Omental fat pad (tissue), 4 donors: ENCODE measurements around the gene ZNF273. TPM values are rescaled to one million over a fixed set of nuclear protein-coding genes. Genes with fewer than 3 reads are reported as not detected.
"Not testable (repeated sequence)": the region's sequence is repeated elsewhere in the genome, so short reads cannot be mapped to it uniquely, and the experiment has no call there.

ENCODE experiments used
- ATAC-seq: fragments of 150-250 bp; one replicate; pipeline ENCODE4 v1.9.1; 2016; ENCODE audit warnings: mild to moderate bottlenecking, moderate library complexity; ENCODE audit not compliant: low FRiP score
- DNase-seq: peaks from one replicate; pipeline ENCODE4 v3.0.0-alpha.2; 2019; ENCODE audit warnings: low spot score
- total RNA-seq, 4 donors: library from RNA; depleted of rRNA; stranded (reverse); fragments of >200 nt; gene quantifications; one replicate each; pipeline ENCODE4 v1.1.0, GENCODE V29; 2016
- TF ChIP-seq, protein P1 (sequence below), 3 donors: fragments of 450-650 bp; IDR thresholded peaks; one replicate each; pipeline ENCODE4 v1.5.1; 2016 to 2017; ENCODE audit warnings: antibody characterized with exemption in 3 of 3, mild to moderate bottlenecking in 3 of 3, moderate library complexity in 2 of 3

Gene ZNF273
- total RNA-seq, 4 donors from 2014 or later = 2.4 to 12.9 (median 5.8) TPM

DNA sequence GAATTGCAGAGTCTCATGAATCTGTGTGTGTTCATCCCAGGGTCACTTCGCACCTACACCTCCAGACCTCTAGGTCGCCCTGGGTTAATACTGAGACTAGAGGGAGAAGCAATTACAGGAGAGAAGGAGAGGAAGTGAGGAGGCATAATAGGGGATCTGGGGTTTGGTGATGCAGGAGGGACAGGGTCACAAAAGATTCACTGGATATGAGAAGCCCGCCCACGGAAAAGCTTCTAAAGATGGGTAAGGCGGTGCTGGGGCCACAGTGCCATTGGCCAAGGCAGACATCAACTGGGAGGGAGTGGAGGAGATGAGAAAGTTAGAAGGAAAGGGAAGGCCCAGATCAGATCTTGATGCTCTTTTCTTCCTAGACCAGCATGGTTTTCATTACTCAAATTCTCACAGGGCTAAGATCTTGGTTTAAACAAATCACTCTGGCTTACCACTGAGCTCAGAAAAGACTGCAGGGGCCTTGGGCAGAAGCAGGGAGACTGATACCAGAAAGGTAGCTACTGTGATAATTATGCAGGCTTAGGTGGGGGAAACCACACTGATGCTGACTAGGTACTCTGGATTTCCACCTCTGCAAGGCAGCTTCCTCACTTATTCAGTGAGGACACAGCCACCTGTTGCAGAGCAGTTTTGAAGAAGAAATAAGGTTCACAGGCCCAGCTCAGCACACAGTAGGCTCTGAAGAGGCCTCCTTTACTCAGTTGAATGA is 17.4 kb upstream of the ZNF273 start:
- TF ChIP-seq, protein P1, sequence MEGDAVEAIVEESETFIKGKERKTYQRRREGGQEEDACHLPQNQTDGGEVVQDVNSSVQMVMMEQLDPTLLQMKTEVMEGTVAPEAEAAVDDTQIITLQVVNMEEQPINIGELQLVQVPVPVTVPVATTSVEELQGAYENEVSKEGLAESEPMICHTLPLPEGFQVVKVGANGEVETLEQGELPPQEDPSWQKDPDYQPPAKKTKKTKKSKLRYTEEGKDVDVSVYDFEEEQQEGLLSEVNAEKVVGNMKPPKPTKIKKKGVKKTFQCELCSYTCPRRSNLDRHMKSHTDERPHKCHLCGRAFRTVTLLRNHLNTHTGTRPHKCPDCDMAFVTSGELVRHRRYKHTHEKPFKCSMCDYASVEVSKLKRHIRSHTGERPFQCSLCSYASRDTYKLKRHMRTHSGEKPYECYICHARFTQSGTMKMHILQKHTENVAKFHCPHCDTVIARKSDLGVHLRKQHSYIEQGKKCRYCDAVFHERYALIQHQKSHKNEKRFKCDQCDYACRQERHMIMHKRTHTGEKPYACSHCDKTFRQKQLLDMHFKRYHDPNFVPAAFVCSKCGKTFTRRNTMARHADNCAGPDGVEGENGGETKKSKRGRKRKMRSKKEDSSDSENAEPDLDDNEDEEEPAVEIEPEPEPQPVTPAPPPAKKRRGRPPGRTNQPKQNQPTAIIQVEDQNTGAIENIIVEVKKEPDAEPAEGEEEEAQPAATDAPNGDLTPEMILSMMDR (IDR thresholded peaks at IDR 0.05) = no peak
- ATAC-seq (no peak), DNase-seq (no peak)

DNA sequence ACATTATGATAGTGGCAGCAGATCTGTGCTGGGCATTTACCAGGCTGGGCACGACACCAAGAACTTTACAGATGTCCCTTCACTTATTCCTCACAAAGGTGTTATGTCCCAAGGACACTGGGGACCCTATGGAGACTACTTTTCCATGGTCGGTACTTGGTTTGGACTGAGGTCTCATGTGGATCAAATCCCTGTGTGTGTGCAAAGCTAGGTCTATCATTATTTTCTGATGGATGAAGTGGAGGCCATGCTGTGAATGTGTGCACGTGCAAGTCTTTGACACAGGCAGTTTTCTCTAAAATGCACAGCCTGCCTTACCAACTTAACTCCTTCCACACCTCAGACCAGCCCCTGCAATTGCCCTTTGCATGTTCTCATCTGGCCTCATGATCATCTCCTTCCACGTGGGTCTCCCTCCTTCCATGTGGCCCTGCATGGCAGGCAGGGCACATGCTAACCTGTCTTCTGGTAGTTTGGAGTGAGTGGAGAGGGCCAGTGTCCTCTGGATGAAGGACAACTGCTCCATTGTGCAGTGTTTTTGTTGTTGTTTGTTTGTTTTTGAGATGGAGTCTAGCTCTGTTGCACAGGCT is 16.0 kb upstream of the ZNF273 start:
- ATAC-seq (no peak), DNase-seq (no peak)
- TF ChIP-seq, protein P1 (IDR thresholded peaks at IDR 0.05) = no peak

DNA sequence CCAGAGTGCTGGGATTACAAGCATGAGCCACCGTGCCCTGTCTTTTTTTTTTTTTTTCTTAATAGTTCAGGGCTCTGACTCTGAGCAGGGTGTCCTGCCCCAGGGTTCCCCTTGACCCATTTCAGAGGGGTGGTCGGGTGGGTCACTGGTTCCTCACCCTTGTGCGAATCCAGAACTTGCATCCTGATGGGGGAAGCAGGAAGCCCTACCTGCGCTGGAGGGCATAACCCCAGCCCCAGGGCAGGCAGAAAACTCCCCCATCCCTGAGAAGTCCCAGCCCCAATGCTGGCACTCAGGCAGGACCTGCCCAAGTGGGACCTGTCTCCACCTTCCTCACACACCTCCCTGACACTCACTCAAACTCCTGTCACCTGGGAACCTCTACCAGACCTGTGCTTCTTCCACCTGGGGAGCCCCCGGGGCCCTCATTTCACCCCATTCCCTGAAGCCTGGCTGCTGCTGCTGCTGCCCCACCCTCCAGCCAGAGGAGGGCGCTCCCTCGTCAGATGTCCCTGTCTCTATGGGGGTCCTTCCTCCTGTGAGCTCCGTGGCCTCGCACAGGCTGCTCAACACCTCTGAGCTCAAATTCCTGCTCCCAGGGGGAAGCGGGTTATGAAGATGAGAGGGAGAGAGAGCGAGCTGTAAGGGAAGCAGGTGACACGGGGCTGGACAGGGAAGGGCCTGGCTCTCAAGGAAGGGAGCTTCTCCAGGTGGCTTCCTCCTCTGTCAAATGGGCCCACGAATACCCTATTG is 15.1 kb upstream of the ZNF273 start:
- no peak for DNase-seq
- TF ChIP-seq, protein P1 (IDR thresholded peaks at IDR 0.05) = no peak
- peak; percentile 8 for ATAC-seq

DNA sequence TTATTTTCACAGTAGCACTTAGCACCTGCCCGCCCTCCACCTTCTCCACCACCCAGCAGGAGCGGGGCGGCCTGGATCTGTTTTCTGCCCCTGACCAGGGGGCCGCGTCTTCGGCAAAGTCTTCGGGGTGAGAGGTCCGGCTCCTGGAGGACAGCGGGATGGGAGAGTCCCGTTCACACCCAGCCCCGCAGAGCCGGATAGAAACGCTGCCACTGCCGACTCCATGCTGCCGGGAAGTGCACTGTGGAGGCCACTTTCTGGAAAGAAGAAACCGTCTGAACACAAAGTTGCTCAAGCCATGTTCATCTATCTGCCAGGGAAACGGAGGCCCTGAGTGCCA is 14.5 kb upstream of the ZNF273 start:
- ATAC-seq = peak; percentile 39
- TF ChIP-seq, protein P1 (IDR thresholded peaks at IDR 0.05) = no peak
- no peak for DNase-seq

DNA sequence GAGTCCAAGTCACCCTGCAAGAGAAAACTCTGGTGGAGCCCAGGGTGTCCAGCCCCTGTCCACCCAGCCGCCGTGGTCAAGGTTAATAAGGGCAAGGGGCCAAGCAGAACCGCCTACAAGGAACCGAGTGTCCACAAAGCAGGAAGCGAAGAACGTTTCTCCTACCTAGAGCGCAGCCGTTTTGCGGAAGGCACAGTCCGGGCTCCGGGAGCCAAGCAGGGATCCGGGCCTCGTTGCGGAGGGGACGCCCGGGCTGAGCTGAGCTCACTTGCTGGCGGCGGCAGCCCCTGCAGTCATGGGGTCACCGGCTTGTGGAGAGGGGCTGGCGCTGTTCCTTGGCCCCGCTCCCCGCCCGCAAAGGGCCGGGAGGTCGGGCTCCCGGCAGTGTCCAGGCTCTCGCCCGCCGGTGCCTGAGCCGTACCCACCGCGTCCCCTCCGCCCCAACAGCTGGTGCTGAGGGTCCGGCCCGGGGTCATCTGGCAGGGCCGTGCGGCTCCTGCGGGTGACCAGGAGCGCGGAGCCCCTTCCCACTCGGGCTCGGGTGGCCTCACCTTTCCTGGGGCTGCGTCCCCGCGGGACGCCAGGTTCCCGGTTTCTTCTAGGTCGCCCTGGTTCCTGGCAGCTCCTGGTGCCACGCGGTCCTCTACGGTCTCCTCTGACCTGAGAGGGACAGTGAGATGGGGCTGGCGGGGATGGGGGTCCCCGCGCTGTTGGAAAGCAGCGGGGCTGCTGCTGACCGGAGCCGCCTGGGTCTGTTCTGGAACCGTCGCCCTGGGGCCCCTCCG is 14.0 kb upstream of the ZNF273 start:
- TF ChIP-seq, protein P1 (IDR thresholded peaks at IDR 0.05) = no peak
- DNase-seq (no peak), ATAC-seq (peak; percentile 48)

DNA sequence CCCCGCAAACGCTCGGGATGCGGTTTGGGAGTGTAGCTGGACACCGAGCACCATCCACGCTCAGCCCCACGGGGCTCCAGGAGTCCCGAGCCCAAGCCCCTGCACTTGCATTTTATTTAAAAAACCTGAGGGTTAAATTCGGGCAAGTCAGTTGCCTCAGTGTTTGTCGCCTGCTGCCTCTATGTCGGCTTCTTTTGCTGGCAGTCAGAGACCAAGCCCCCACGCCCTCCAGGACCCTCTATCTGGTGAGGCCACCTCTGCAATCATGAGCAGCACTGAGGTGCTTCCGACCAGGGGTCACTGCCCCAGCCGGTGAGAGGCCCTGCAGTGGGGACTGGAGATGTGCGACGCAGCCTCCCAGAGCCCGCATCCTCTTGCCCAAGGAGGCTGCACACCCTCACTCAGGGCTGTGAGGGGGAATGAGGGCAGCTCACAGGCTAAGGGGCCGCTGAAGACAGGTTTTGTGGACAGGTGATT is 13.3 kb upstream of the ZNF273 start:
- DNase-seq (no peak), ATAC-seq (no peak)
- TF ChIP-seq, protein P1 (IDR thresholded peaks at IDR 0.05) = no peak

DNA sequence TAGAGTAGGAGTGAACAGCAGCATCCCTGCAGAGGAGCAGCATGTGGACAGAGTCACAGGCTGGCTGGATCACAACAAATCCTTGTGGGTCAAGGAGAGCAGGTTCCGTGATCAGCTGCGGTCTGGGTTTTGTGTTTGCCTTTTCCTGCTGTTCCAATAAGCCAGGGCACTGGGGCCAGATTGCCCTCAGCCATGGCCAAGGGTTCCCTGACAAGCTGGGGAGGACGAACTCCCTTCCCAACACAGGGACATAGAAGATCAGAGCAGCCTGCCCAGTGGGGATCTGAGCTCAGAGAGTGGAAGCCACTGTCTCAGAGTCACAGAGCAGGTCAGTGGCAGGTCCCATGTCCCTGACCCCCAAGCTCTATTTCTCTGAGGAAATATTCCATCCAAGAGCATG is 12.8 kb upstream of the ZNF273 start:
- DNase-seq, ATAC-seq: not testable (repeated sequence)
